Measurements from ENCODE around the gene ZNF202.

ZNF202 gene

DNA sequence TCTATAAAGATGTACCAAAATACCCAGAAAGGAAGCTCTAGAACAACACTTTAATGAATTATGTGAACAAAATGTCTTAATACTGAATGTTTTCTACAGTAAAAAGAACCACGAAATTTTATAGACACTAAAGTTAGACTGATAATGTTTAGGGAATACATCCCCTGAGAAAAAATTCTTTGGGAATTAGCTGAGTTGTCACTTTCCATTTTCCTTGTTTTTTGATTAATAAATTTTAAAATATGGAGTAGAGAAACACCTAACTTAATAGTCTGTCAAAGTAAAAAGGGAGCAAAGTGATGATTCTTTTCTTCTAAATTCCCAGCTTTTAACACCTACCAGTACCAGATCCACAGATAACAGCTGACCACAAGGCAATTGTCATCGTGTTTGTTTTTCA lies 64.0 kb downstream of the ZNF202 start:
- TF ChIP-seq, protein P1, sequence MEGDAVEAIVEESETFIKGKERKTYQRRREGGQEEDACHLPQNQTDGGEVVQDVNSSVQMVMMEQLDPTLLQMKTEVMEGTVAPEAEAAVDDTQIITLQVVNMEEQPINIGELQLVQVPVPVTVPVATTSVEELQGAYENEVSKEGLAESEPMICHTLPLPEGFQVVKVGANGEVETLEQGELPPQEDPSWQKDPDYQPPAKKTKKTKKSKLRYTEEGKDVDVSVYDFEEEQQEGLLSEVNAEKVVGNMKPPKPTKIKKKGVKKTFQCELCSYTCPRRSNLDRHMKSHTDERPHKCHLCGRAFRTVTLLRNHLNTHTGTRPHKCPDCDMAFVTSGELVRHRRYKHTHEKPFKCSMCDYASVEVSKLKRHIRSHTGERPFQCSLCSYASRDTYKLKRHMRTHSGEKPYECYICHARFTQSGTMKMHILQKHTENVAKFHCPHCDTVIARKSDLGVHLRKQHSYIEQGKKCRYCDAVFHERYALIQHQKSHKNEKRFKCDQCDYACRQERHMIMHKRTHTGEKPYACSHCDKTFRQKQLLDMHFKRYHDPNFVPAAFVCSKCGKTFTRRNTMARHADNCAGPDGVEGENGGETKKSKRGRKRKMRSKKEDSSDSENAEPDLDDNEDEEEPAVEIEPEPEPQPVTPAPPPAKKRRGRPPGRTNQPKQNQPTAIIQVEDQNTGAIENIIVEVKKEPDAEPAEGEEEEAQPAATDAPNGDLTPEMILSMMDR (conservative IDR thresholded peaks at IDR 0.05; ENCODE audit: low read depth, low read length): no peak
- H3K4me3 ChIP-seq (ENCODE audit: low read length): no peak overlapping the region
- no peak for DNase-seq (ENCODE audit: low read depth)

DNA sequence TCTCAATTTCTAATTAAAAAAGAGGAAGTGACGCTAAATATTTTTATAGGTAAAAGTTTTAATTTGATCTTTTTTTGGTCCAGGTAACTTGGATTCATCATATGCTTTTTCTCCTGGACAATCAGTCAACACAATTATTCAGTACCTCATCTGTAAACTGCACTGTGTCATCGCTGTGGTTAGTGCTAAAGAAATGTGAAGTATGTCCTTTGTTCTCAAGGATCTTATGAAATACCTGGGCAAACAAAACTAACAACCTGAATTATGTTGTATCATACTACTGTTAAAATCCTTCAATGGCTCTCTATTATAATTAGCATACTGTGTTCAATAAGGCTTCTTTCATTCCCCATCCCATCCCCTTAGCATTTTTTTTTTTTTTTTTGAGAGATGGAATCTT lies 67.2 kb downstream of the ZNF202 start:
- TF ChIP-seq, protein P1 (conservative IDR thresholded peaks at IDR 0.05; ENCODE audit: low read depth, low read length): no peak
- no peak overlapping the region for H3K4me3 ChIP-seq (ENCODE audit: low read length)
- DNase-seq (ENCODE audit: low read depth): no peak
